Duodenal mucosa (tissue), 2 donors: Measurements from ENCODE around the gene MAP4K4.

Source experiments
- H3K27ac ChIP-seq: one replicate; pipeline ENCODE4 v1.7.0; 2013; ENCODE audit warnings: low read depth, low read length
- H3K27me3 ChIP-seq, 2 donors: one replicate each; pipeline ENCODE4 v1.7.0; 2013; ENCODE audit warnings: low read length in 2 of 2, control low read depth in 1 of 2; ENCODE audit not compliant: insufficient read depth in 2 of 2, control insufficient read depth in 1 of 2
- H3K36me3 ChIP-seq, 2 donors: one replicate each; pipeline ENCODE4 v1.7.0; 2013; ENCODE audit warnings: low read length in 2 of 2, control low read depth in 1 of 2; ENCODE audit not compliant: insufficient read depth in 2 of 2, control insufficient read depth in 1 of 2
- H3K4me1 ChIP-seq, 2 donors: one replicate each; pipeline ENCODE4 v1.7.0; 2013; ENCODE audit warnings: low read length in 2 of 2, control low read depth in 1 of 2; ENCODE audit not compliant: insufficient read depth in 2 of 2, control insufficient read depth in 1 of 2
- H3K4me3 ChIP-seq, 2 donors: one replicate each; pipeline ENCODE4 v1.7.0; 2013; ENCODE audit warnings: low read length in 2 of 2, low read depth in 1 of 2
- H3K9ac ChIP-seq, 2 donors: one replicate each; pipeline ENCODE4 v1.7.0; 2013; ENCODE audit warnings: low read length in 2 of 2, low read depth in 1 of 2
- H3K9me3 ChIP-seq, 2 donors: one replicate each; pipeline ENCODE4 v1.7.0; 2013; ENCODE audit warnings: low read length in 2 of 2, control low read depth in 1 of 2; ENCODE audit not compliant: control insufficient read depth in 1 of 2

MAP4K4 gene

GRCh38 chr2:101704816-101705578 lies 7.5 kb downstream of the MAP4K4 start:
- H3K4me3 ChIP-seq, result no peak overlapping the region
- H3K4me1 ChIP-seq, result peaks cover 4 to 29% of the 10 kb centered on the region in 2 donors
- H3K36me3 ChIP-seq, result no peaks in the 10 kb centered on the region
- no peaks in the 10 kb centered on the region for H3K27me3 ChIP-seq
- no peaks in the 10 kb centered on the region for H3K9me3 ChIP-seq
- no peak overlapping the region for H3K27ac ChIP-seq
- no peak overlapping the region for H3K9ac ChIP-seq

GRCh38 chr2:101706121-101706818 lies 8.8 kb downstream of the MAP4K4 start:
- H3K9ac ChIP-seq, result no peak overlapping the region
- H3K27ac ChIP-seq, result no peak overlapping the region
- no peak overlapping the region for H3K4me3 ChIP-seq
- H3K4me1 ChIP-seq, result peaks cover 14 to 34% of the 10 kb centered on the region in 2 donors
- H3K36me3 ChIP-seq, result no peaks in the 10 kb centered on the region
- H3K9me3 ChIP-seq, result no peaks in the 10 kb centered on the region
- no peaks in the 10 kb centered on the region for H3K27me3 ChIP-seq

GRCh38 chr2:101706819-101707177 lies 9.3 kb downstream of the MAP4K4 start:
- H3K27me3 ChIP-seq, result no peaks in the 10 kb centered on the region
- H3K4me1 ChIP-seq, result peaks cover 14 to 34% of the 10 kb centered on the region in 2 donors
- H3K9me3 ChIP-seq, result no peaks in the 10 kb centered on the region
- no peaks in the 10 kb centered on the region for H3K36me3 ChIP-seq
- H3K27ac ChIP-seq, result no peak overlapping the region
- H3K4me3 ChIP-seq, result no peak overlapping the region
- H3K9ac ChIP-seq, result no peak overlapping the region

GRCh38 chr2:101710036-101710435 lies 12.5 kb downstream of the MAP4K4 start:
- no peak overlapping the region for H3K9ac ChIP-seq
- no peaks in the 10 kb centered on the region for H3K9me3 ChIP-seq
- H3K4me3 ChIP-seq, result no peak overlapping the region
- H3K27me3 ChIP-seq, result no peaks in the 10 kb centered on the region
- no peaks in the 10 kb centered on the region for H3K36me3 ChIP-seq
- H3K4me1 ChIP-seq, result peaks cover 14 to 29% of the 10 kb centered on the region in 2 donors
- H3K27ac ChIP-seq, result no peak overlapping the region

- H3K9me3 ChIP-seq, result no peaks in the 10 kb centered on the region
- peaks cover 14 to 23% of the 10 kb centered on the region in 2 donors for H3K4me1 ChIP-seq
- H3K9ac ChIP-seq, result no peak overlapping the region
- H3K4me3 ChIP-seq, result no peak overlapping the region
- H3K27me3 ChIP-seq, result no peaks in the 10 kb centered on the region
- H3K36me3 ChIP-seq, result no peaks in the 10 kb centered on the region
- no peak overlapping the region for H3K27ac ChIP-seq
These were observed 13.2 kb downstream of the MAP4K4 start for GRCh38 chr2:101710471-101711318.

GRCh38 chr2:101714118-101714517 lies 16.6 kb downstream of the MAP4K4 start:
- Histone ChIP-seq H3K27ac (no peak overlapping the region), H3K4me1 (peaks cover 14 to 16% of the 10 kb centered on the region in 2 donors), H3K9me3 (no peaks in the 10 kb centered on the region), H3K9ac (no peak overlapping the region), H3K36me3 (no peaks in the 10 kb centered on the region), H3K27me3 (no peaks in the 10 kb centered on the region), H3K4me3 (no peak overlapping the region)

GRCh38 chr2:101717071-101717845 lies 19.8 kb downstream of the MAP4K4 start:
- H3K4me3 ChIP-seq, result no peak overlapping the region
- H3K4me1 ChIP-seq, result peaks cover 0 to 3% of the 10 kb centered on the region in 2 donors
- H3K27me3 ChIP-seq, result no peaks in the 10 kb centered on the region
- H3K9ac ChIP-seq, result no peak overlapping the region
- H3K27ac ChIP-seq, result no peak overlapping the region
- H3K9me3 ChIP-seq, result no peaks in the 10 kb centered on the region
- H3K36me3 ChIP-seq, result no peaks in the 10 kb centered on the region

GRCh38 chr2:101718479-101718878 lies 21.0 kb downstream of the MAP4K4 start:
- H3K36me3 ChIP-seq, result no peaks in the 10 kb centered on the region
- H3K4me3 ChIP-seq, result no peak overlapping the region
- H3K9ac ChIP-seq, result no peak overlapping the region
- H3K9me3 ChIP-seq, result no peaks in the 10 kb centered on the region
- H3K27ac ChIP-seq, result no peak overlapping the region
- peaks cover 0 to 3% of the 10 kb centered on the region in 2 donors for H3K4me1 ChIP-seq
- no peaks in the 10 kb centered on the region for H3K27me3 ChIP-seq

GRCh38 chr2:101718993-101719571 lies 21.6 kb downstream of the MAP4K4 start:
- H3K4me3 ChIP-seq, result no peak overlapping the region
- H3K4me1 ChIP-seq, result peaks cover 0 to 3% of the 10 kb centered on the region in 2 donors
- no peaks in the 10 kb centered on the region for H3K27me3 ChIP-seq
- H3K36me3 ChIP-seq, result no peaks in the 10 kb centered on the region
- no peak overlapping the region for H3K9ac ChIP-seq
- H3K27ac ChIP-seq, result no peak overlapping the region
- no peaks in the 10 kb centered on the region for H3K9me3 ChIP-seq
